ENCODE data around the gene CLIC5. TPM values are rescaled to one million over a fixed set of nuclear protein-coding genes. Genes with fewer than 3 reads are reported as not detected.
A peak's percentile ranks its signal among the peaks of the same experiment; 100 is the strongest.

CLIC5 gene
- 0.35 and 3.5 TPM in 2 replicates for total RNA-seq

- no peak for DNase-seq (ENCODE audit: low read depth)
Measured at GRCh38 chr6:46015119-46015968, at the start of gene CLIC5. TSS of gene CLIC5 (minus strand) at chr6:46015860. CDS start at chr6:46015542, 318 bp downstream.

- DNase-seq (ENCODE audit: low read depth), result no peak
Measured at GRCh38 chr6:46062991-46063390, 47.3 kb upstream of the CLIC5 start.

DNA sequence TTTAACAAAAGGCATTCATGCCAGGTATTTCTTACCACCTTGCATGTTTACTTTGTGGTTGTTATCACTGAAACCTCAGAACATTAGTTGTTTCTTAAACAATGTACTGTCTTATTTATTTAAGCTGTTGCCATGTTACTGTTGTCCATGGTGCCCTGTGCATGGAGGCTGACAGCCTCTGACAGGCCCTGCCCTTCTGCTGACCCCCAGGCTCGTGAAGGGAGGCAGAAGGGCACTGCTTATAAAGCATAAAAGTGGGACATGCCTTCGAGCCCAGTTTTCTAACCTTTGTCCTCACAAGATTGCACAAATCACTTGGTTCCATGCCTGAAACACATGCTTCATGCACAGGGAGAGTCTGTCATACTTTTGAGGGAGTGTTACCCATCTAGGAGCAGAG lies 46.7 kb upstream of the CLIC5 start:
- peak; percentile 98 for DNase-seq (ENCODE audit: low read depth)

- no peak for DNase-seq (ENCODE audit: low read depth)
Measured at GRCh38 chr6:46061497-46061896, 45.8 kb upstream of the CLIC5 start.

- peak; percentile 75 for DNase-seq (ENCODE audit: low read depth)
Measured at GRCh38 chr6:46059608-46060007, 43.9 kb upstream of the CLIC5 start.

DNA sequence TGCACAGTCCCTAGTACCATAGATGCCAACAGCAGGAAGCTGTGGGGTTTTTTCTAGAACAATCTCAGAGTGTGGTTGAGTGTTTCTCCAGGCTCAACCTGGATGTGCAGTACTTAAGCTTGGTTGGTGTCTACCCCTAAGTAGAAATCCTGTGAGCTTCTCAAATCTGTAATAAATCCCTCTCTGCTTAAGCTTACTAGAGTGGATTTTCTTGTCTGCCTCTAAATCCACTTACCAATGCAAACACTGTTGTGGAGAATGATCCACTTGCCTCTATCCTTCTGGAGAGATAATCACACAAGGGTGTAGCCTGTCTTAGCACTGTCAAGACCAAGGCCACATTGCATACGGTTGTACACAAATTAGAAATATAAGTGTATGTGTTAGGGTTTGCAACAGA lies 43.3 kb upstream of the CLIC5 start:
- DNase-seq (ENCODE audit: low read depth), result no peak

GRCh38 chr6:46057792-46058191 lies 42.1 kb upstream of the CLIC5 start:
- DNase-seq (ENCODE audit: low read depth), result peak; percentile 7

DNA sequence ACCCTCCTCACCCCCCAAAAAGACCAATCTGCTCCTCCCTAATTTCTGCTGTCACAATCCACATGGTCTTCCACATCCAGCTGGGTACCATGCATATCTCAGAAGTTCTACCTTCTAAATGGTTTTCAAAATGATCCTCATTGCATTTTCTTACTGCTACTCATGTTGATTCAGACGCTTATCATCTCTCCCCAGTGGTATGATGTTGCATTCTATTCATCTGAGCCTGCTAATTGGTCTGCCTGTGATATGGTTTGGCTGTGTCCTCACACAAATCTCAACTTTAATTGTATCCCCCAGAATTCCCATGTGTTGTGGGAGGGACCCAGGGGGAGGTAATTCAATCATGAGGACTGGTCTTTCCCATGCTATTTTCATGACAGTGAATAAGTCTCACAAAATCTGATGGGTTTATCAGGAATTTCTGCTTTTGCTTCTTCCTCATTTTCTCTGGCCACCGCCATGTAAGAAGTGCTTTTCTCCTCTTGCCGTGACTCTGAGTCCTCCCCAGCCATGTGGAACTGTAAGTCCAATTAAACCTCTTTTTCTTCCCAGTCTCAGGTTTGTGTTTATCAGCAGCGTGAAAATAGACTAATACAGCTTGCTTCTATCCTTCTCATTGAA lies 41.4 kb upstream of the CLIC5 start:
- DNase-seq (ENCODE audit: low read depth), result no peak

DNA sequence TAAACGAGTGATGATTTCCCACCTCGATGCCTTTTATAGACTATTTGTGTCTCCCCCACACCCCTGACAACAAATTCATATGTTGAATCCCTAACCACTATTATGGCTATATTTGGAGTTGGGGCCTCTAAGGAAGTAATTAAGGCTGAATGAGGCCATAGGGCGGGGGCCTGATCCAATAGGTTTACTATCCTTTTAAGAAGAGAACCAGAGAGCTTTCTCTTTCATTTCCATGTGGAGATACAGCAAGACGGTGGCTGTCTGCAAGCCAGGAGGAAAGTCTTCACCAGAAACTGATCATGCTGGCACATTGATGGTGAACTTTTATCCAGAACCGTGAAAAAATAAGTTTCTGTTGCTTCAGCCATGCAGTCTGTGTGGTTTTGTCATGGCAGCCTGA lies 38.9 kb upstream of the CLIC5 start:
- no peak for DNase-seq (ENCODE audit: low read depth)

DNA sequence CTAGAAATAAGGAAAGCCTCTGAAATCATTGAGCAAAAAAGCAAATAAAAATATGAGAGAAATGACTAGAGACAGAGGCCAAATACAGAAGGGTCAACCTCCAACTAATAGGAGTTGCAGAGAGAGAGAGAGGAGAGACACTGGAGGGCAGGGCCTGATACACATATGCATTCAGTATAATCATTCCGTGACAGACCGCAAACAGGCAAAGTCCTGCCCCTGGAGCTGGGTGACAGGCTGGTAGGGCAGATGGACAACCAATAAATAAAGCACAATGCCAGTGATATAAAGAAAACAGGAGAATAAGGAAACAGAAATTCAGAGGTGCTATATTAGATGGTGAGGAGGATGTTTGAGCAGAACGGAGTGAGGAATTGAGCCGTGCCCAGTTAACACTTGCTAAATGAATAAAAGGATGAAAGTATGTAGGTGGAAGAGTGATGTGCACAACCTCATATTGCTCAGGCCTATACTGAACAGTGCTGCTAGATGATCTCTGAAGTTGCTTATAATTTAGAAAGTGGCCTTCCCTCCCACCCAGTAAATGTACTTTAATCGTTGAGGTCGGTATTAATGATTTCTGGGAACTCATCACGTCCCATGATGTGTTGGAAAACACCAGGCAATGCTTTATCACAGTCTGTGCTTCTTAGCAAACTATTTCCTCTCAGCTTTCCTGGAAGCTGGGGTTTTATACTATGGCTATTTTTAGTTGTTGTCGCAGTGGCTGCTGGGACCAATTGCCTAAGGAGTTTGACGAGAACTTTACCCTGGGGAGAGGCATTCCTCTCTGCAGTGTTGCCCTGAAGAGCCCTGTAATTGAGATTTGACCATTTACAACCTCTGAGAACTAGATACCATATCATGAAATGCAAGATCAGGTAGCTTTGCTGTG lies 37.6 kb upstream of the CLIC5 start:
- peak; percentile 68 for DNase-seq (ENCODE audit: low read depth)

DNA sequence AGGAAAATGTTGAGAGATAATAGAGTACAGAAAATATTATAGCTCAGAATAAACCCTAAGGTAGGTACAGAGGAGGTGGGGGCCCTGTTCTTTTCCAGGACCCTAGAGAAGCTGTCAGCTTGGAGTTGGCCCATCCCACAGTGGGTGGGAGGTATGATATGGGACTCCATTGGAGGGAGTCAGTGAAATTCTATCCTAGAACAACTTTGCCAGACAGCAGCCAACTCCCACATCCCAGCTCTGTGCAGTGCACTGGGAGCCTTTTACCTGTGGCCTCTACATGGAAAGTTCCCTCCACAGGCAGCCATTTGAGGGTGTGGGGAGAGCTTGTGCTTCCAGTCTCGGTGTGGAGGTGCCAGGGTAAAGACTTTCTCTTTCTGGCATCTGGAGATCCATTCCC lies 36.8 kb upstream of the CLIC5 start:
- no peak for DNase-seq (ENCODE audit: low read depth)

DNA sequence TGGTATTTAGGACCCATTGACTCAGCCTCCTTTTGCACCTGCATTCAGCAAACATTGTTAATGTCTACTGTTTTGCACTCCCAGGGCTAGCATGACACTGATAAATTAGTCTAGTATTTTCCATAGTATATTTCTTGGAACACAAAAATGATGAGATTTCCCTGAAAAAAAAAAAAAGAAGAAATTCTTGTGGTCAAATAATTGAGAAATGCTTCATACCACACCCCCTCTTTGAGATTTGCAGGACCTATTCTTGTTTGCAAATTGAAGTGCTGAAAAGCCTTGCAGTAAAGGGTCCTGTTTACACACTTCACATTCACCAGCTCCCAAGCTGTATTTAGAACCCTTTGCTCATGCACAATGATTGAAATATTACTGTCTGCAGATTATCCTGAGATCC lies 36.3 kb upstream of the CLIC5 start:
- DNase-seq (ENCODE audit: low read depth), result peak; percentile 54

- DNase-seq (ENCODE audit: low read depth), result no peak
Measured at GRCh38 chr6:46050845-46051405, 35.3 kb upstream of the CLIC5 start.

- no peak for DNase-seq (ENCODE audit: low read depth)
Measured at GRCh38 chr6:46048646-46049297, 33.1 kb upstream of the CLIC5 start.

GRCh38 chr6:46046558-46047174 lies 31.0 kb upstream of the CLIC5 start:
- no peak for DNase-seq (ENCODE audit: low read depth)

GRCh38 chr6:46044881-46045617 lies 29.4 kb upstream of the CLIC5 start:
- DNase-seq (ENCODE audit: low read depth), result peak; percentile 95

- peak; percentile 71 for DNase-seq (ENCODE audit: low read depth)
Measured at GRCh38 chr6:46042355-46042999, 26.8 kb upstream of the CLIC5 start.

- no peak for DNase-seq (ENCODE audit: low read depth)
Measured at GRCh38 chr6:46040288-46040687, 24.6 kb upstream of the CLIC5 start.

- no peak for DNase-seq (ENCODE audit: low read depth)
Measured at GRCh38 chr6:46039646-46040045, 24.0 kb upstream of the CLIC5 start.

GRCh38 chr6:46036911-46037310 lies 21.3 kb upstream of the CLIC5 start:
- DNase-seq (ENCODE audit: low read depth), result no peak

All from renal cortical epithelial cell (primary cell).